IMR-90 (cell line): ENCODE measurements around the gene MYOZ3.

Source experiments
- BHLHE40 ChIP-seq: fragments of 150-350 bp; IDR thresholded peaks from 2 replicates; pipeline ENCODE4 v1.6.1; 2016; ENCODE audit warnings: mild to moderate bottlenecking, low read depth, low read length
- CEBPB ChIP-seq: IDR thresholded peaks from 2 replicates; pipeline ENCODE4 v1.6.1; 2012; ENCODE audit warnings: low read depth, low read length, improper control_type of control experiment
- CHD1 ChIP-seq: IDR thresholded peaks from 2 replicates; pipeline ENCODE4 v1.6.1; 2012; ENCODE audit warnings: low read depth, low read length, improper control_type of control experiment
- FOS ChIP-seq: fragments of 150-350 bp; IDR thresholded peaks from 2 replicates; pipeline ENCODE4 v1.6.1; 2016; ENCODE audit warnings: low read depth, low read length
- MAZ ChIP-seq: IDR thresholded peaks from 2 replicates; pipeline ENCODE4 v1.6.1; 2012; ENCODE audit warnings: low read depth, mild to moderate bottlenecking, low read length, improper control_type of control experiment, moderate library complexity, borderline replicate concordance
- MXI1 ChIP-seq: IDR thresholded peaks from 2 replicates; pipeline ENCODE4 v1.6.1; 2012; ENCODE audit warnings: low read depth, mild to moderate bottlenecking, low read length, moderate library complexity, borderline replicate concordance
- NFE2L2 ChIP-seq: fragments of 150-350 bp; IDR thresholded peaks from 2 replicates; pipeline ENCODE4 v1.6.1; 2016; ENCODE audit warnings: low read depth, mild to moderate bottlenecking, low read length
- POLR2A ChIP-seq: IDR thresholded peaks from 2 replicates; pipeline ENCODE4 v1.6.1; 2012; ENCODE audit warnings: mild to moderate bottlenecking, low read depth, low read length
- RAD21 ChIP-seq: IDR thresholded peaks from 2 replicates; pipeline ENCODE4 v1.6.1; 2012; ENCODE audit warnings: low read length, improper control_type of control experiment
- RCOR1 ChIP-seq: IDR thresholded peaks from 2 replicates; pipeline ENCODE4 v1.6.1; 2012; ENCODE audit warnings: mild to moderate bottlenecking, low read length, improper control_type of control experiment; ENCODE audit not compliant: insufficient replicate concordance
- RFX5 ChIP-seq: IDR thresholded peaks from 2 replicates; pipeline ENCODE4 v1.8.0; 2012; ENCODE audit warnings: low read depth, mild to moderate bottlenecking, low read length, moderate library complexity
- USF2 ChIP-seq: fragments of 150-350 bp; IDR thresholded peaks from 2 replicates; pipeline ENCODE4 v1.6.1; 2017; ENCODE audit warnings: mild to moderate bottlenecking, antibody characterized with exemption, low read length, low read depth
- TF ChIP-seq, protein P1 (sequence below): conservative IDR thresholded peaks from 2 replicates; pipeline ENCODE4 v1.5.1; 2012; ENCODE audit warnings: mild to moderate bottlenecking, low read depth, low read length, improper control_type of control experiment

DNA sequence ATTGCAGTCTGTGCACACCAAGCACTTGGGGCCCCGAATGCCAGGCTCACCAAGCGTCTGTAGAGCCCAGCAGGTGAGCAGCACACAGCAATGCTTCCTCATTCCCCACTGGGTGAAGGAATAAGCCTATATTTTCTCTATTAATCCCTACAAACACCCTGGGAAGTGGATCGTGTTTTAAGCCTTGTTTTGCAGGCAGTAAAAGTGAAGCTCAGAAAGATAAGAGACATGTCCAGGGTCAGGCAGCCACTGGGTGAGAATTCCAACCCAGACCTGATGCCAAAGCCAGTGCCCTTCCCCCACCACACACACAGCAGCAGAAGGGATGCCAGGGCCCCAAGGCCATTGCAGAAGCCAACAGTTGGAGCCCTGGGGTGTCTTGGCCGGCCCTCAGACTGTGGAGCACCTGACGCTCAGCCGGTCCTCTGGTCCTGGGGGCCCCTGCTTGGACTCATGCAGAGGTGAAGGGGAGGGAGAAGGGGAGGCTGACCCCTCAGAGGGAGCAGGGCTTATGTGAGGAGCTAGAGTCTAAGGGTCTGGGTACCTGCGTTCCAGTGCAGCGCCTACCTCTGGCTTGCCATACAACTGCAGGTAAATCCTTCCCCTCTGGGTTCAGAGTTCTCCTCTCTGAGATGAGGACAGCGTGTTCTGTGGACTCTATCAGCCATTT, 46.9 kb upstream of the MYOZ3 start:
- TF ChIP-seq RFX5 (no peak), BHLHE40 (no peak), CEBPB (no peak), RCOR1 (no peak), POLR2A (no peak), USF2 (no peak), RAD21 (no peak), MXI1 (no peak), MAZ (no peak), NFE2L2 (no peak), CHD1 (no peak), FOS (no peak)
- TF ChIP-seq, protein P1, sequence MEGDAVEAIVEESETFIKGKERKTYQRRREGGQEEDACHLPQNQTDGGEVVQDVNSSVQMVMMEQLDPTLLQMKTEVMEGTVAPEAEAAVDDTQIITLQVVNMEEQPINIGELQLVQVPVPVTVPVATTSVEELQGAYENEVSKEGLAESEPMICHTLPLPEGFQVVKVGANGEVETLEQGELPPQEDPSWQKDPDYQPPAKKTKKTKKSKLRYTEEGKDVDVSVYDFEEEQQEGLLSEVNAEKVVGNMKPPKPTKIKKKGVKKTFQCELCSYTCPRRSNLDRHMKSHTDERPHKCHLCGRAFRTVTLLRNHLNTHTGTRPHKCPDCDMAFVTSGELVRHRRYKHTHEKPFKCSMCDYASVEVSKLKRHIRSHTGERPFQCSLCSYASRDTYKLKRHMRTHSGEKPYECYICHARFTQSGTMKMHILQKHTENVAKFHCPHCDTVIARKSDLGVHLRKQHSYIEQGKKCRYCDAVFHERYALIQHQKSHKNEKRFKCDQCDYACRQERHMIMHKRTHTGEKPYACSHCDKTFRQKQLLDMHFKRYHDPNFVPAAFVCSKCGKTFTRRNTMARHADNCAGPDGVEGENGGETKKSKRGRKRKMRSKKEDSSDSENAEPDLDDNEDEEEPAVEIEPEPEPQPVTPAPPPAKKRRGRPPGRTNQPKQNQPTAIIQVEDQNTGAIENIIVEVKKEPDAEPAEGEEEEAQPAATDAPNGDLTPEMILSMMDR = no peak; the same call in 1 of the 2 replicates
